Measurements from ENCODE around the gene TEX48.

TEX48 gene

DNA sequence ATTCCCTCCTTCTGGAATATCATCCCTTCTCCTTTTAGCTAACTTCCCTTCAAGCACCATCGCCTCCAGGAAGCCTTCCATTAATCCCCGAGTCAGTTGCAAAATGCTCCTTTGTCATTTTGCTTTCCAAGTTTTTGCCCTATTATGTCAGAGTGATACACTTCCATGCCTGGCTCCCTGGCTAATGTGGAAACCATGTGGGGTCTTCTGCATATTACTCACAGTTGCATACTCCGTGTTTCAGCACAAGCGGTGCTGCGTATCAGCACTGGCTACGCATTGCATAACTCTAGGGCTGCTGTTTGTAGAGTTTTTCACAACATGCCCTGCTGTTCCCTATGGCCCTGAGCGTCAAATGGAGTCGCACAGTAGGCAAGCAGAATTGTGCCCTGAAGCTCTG, 26.3 kb downstream of the TEX48 start:
- H3K9ac ChIP-seq (ENCODE audit: low read length), result no peak overlapping the region
- DNase-seq, result peak; percentile 15 to 23
- H3K27me3 ChIP-seq (ENCODE audit: insufficient read depth, low read length), result no peaks in the 10 kb centered on the region
- H4K12ac ChIP-seq (ENCODE audit: low read depth, low read length), result no peak overlapping the region
- H3K36me3 ChIP-seq (ENCODE audit: control insufficient read depth in 1 of 2, insufficient read depth in 2 of 2, low read length in 2 of 2), result no peaks in the 10 kb centered on the region
- H3K4ac ChIP-seq (ENCODE audit: low read depth, low read length), result no peak overlapping the region
- no peak overlapping the region for H2AK5ac ChIP-seq (ENCODE audit: low read length)
- no peak overlapping the region for H3K4me3 ChIP-seq (ENCODE audit: low read depth, low read length)
- no peak overlapping the region for H2BK120ac ChIP-seq (ENCODE audit: insufficient read depth, low read length, poor library complexity)
- H3K4me2 ChIP-seq (ENCODE audit: low read length), result no peak overlapping the region
- no peak overlapping the region for H3K27ac ChIP-seq (ENCODE audit: low read depth, low read length)
- no peak overlapping the region for H3K14ac ChIP-seq (ENCODE audit: low read length)
- H2BK12ac ChIP-seq (ENCODE audit: low read length), result no peak overlapping the region
- no peak overlapping the region for H3K18ac ChIP-seq (ENCODE audit: low read length)
- H3K79me2 ChIP-seq (ENCODE audit: control insufficient read depth, insufficient read depth, low read length, poor library complexity), result no peaks in the 10 kb centered on the region
- H3K23ac ChIP-seq (ENCODE audit: low read length), result no peak overlapping the region
- no peak overlapping the region for H4K91ac ChIP-seq (ENCODE audit: low read depth, low read length)
- no peak overlapping the region for H2AFZ ChIP-seq (ENCODE audit: insufficient read depth, low read length, poor library complexity)
- no peaks in the 10 kb centered on the region for H3K4me1 ChIP-seq (ENCODE audit: control insufficient read depth in 1 of 2, insufficient read depth in 2 of 2, low read length in 2 of 2)
- no peak overlapping the region for H4K8ac ChIP-seq (ENCODE audit: low read depth, low read length)
- no peak overlapping the region for H2BK5ac ChIP-seq (ENCODE audit: low read depth, low read length, poor library complexity)
- no peaks in the 10 kb centered on the region for H3K79me1 ChIP-seq (ENCODE audit: low read length)
- no peaks in the 10 kb centered on the region for H3K9me3 ChIP-seq (ENCODE audit: insufficient read depth, low read depth, low read length)
- WGBS (ENCODE audit: extremely low coverage, insufficient coverage, insufficient read length), result no CpG with 5 or more reads among the region's 8 CpGs

DNA sequence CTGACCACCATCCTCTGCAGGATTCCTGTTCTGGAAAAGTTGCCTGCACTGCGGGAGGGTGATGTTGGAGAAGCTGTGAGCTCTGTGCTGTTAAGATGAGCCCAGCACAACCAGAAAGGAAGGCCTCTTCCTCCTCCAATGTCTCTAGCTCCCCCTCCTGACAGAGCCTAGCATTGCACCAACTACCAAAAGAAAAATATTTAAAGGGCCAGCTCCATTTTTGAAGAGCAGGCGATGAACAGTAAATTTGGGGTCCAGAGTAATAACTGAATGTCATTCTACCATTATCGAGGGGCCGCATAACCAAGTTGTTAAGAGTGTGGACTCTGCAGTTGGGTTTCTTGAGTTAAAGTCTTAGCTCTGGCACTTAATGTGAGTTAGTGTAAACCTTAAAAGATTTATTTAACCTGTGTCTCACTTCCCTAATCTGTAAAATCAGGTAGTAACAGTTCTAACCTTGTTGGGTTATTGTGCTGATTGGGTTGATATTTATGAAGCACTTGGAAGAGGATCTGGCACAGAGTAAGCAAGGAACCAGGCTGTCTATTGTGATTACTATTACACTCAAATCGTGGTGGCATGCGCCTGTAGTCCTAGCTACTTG, 28.3 kb downstream of the TEX48 start:
- WGBS (ENCODE audit: extremely low coverage, insufficient coverage, insufficient read length), result no CpG with 5 or more reads among the region's 6 CpGs
- no peak overlapping the region for H3K9ac ChIP-seq (ENCODE audit: low read length)
- no peak overlapping the region for H3K4me3 ChIP-seq (ENCODE audit: low read depth, low read length)
- H3K27me3 ChIP-seq (ENCODE audit: insufficient read depth, low read length), result no peaks in the 10 kb centered on the region
- no peak overlapping the region for H3K18ac ChIP-seq (ENCODE audit: low read length)
- no peak overlapping the region for H4K12ac ChIP-seq (ENCODE audit: low read depth, low read length)
- no peak overlapping the region for H3K4me2 ChIP-seq (ENCODE audit: low read length)
- no peak overlapping the region for H3K23ac ChIP-seq (ENCODE audit: low read length)
- no peaks in the 10 kb centered on the region for H3K79me1 ChIP-seq (ENCODE audit: low read length)
- H2AFZ ChIP-seq (ENCODE audit: insufficient read depth, low read length, poor library complexity), result no peak overlapping the region
- H3K79me2 ChIP-seq (ENCODE audit: control insufficient read depth, insufficient read depth, low read length, poor library complexity), result no peaks in the 10 kb centered on the region
- H3K36me3 ChIP-seq (ENCODE audit: control insufficient read depth in 1 of 2, insufficient read depth in 2 of 2, low read length in 2 of 2), result no peaks in the 10 kb centered on the region
- H4K91ac ChIP-seq (ENCODE audit: low read depth, low read length), result no peak overlapping the region
- H3K4ac ChIP-seq (ENCODE audit: low read depth, low read length), result no peak overlapping the region
- H3K9me3 ChIP-seq (ENCODE audit: insufficient read depth, low read depth, low read length), result no peaks in the 10 kb centered on the region
- H2BK12ac ChIP-seq (ENCODE audit: low read length), result no peak overlapping the region
- H3K27ac ChIP-seq (ENCODE audit: low read depth, low read length), result no peak overlapping the region
- H4K8ac ChIP-seq (ENCODE audit: low read depth, low read length), result no peak overlapping the region
- DNase-seq, result peak; percentile 68 to 85
- no peak overlapping the region for H3K14ac ChIP-seq (ENCODE audit: low read length)
- H2BK5ac ChIP-seq (ENCODE audit: low read depth, low read length, poor library complexity), result no peak overlapping the region
- H2AK5ac ChIP-seq (ENCODE audit: low read length), result no peak overlapping the region
- H3K4me1 ChIP-seq (ENCODE audit: control insufficient read depth in 1 of 2, insufficient read depth in 2 of 2, low read length in 2 of 2), result no peaks in the 10 kb centered on the region
- no peak overlapping the region for H2BK120ac ChIP-seq (ENCODE audit: insufficient read depth, low read length, poor library complexity)

DNA sequence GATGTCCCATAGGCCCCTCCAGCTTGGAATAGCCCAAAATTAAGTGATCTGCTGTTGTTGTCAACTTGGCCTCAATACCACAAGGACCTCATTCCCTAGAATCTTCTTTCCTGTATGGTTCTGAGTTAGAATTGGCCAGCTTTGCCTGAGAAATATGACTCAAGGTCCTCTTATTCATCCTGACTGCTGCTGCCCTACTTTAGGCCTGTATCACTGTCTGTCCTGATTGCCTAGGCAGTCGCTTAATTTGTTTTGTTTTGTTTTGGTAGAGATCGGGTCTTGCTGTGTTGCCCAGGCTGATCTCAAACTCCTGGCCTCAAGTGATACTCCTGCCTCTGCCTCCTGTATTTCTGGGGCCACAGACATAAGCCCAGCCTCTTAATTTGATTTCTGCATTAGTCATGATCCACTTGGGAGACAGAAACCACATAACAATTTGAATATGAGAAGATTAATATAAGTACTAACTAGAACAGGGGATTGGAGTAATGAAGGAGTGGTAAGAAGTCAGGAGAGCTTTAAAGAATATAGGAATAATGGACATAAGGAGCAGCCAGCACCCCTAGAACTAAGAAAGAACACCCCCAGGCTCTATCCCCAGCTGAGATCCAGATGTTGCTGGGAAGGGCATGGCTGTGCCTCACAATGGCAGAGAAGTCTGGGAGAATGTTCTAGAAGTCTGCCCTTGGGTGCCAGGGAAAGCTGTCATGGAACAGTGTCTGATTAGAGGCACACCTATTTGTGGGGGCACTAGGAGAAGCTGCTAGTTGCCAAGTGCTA, 29.0 kb downstream of the TEX48 start:
- H2AFZ ChIP-seq (ENCODE audit: insufficient read depth, low read length, poor library complexity), result no peak overlapping the region
- no peaks in the 10 kb centered on the region for H3K4me1 ChIP-seq (ENCODE audit: control insufficient read depth in 1 of 2, insufficient read depth in 2 of 2, low read length in 2 of 2)
- H3K4me2 ChIP-seq (ENCODE audit: low read length), result no peak overlapping the region
- H3K36me3 ChIP-seq (ENCODE audit: control insufficient read depth in 1 of 2, insufficient read depth in 2 of 2, low read length in 2 of 2), result no peaks in the 10 kb centered on the region
- no peaks in the 10 kb centered on the region for H3K27me3 ChIP-seq (ENCODE audit: insufficient read depth, low read length)
- no peak overlapping the region for H4K8ac ChIP-seq (ENCODE audit: low read depth, low read length)
- H4K12ac ChIP-seq (ENCODE audit: low read depth, low read length), result no peak overlapping the region
- H3K4ac ChIP-seq (ENCODE audit: low read depth, low read length), result no peak overlapping the region
- no peaks in the 10 kb centered on the region for H3K9me3 ChIP-seq (ENCODE audit: insufficient read depth, low read depth, low read length)
- no peak overlapping the region for H2BK5ac ChIP-seq (ENCODE audit: low read depth, low read length, poor library complexity)
- H3K4me3 ChIP-seq (ENCODE audit: low read depth, low read length), result no peak overlapping the region
- H3K14ac ChIP-seq (ENCODE audit: low read length), result no peak overlapping the region
- no peak overlapping the region for H2BK12ac ChIP-seq (ENCODE audit: low read length)
- no peaks in the 10 kb centered on the region for H3K79me2 ChIP-seq (ENCODE audit: control insufficient read depth, insufficient read depth, low read length, poor library complexity)
- no peak overlapping the region for H2BK120ac ChIP-seq (ENCODE audit: insufficient read depth, low read length, poor library complexity)
- no peak for DNase-seq
- H4K91ac ChIP-seq (ENCODE audit: low read depth, low read length), result no peak overlapping the region
- H2AK5ac ChIP-seq (ENCODE audit: low read length), result no peak overlapping the region
- H3K18ac ChIP-seq (ENCODE audit: low read length), result no peak overlapping the region
- H3K9ac ChIP-seq (ENCODE audit: low read length), result no peak overlapping the region
- H3K79me1 ChIP-seq (ENCODE audit: low read length), result no peaks in the 10 kb centered on the region
- WGBS (ENCODE audit: extremely low coverage, insufficient coverage, insufficient read length), result no CpG with 5 or more reads among the region's 2 CpGs
- no peak overlapping the region for H3K23ac ChIP-seq (ENCODE audit: low read length)
- no peak overlapping the region for H3K27ac ChIP-seq (ENCODE audit: low read depth, low read length)

DNA sequence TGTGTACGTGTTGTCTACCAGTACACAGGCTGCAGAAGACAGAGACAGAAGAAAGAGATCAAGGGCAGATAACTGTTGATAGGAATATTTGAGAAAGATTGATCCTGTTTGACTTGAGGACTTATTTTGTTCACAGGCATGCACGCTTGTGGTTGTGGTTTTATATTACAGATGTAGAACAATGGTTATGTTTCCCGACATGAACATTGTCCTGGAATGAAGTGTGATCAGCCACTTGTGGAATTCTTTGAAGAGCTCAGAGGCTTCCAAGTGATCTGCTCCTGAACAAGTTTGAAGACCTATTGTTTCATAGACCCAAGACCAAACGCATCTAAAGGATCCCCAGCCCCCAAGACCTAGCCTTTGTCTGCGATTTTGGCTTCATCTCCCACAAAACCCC, 38.1 kb downstream of the TEX48 start:
- Histone ChIP-seq H3K9ac (ENCODE audit: low read length) (no peak overlapping the region), H4K8ac (ENCODE audit: low read depth, low read length) (no peak overlapping the region), H4K12ac (ENCODE audit: low read depth, low read length) (no peak overlapping the region), H2BK120ac (ENCODE audit: insufficient read depth, low read length, poor library complexity) (no peak overlapping the region), H2AFZ (ENCODE audit: insufficient read depth, low read length, poor library complexity) (no peak overlapping the region), H2AK5ac (ENCODE audit: low read length) (no peak overlapping the region), H3K4ac (ENCODE audit: low read depth, low read length) (no peak overlapping the region), H3K23ac (ENCODE audit: low read length) (no peak overlapping the region), H3K79me2 (ENCODE audit: control insufficient read depth, insufficient read depth, low read length, poor library complexity) (no peaks in the 10 kb centered on the region), H3K79me1 (ENCODE audit: low read length) (no peaks in the 10 kb centered on the region), H3K4me2 (ENCODE audit: low read length) (no peak overlapping the region), H2BK12ac (ENCODE audit: low read length) (no peak overlapping the region), H3K4me1 (ENCODE audit: control insufficient read depth in 1 of 2, insufficient read depth in 2 of 2, low read length in 2 of 2) (no peaks in the 10 kb centered on the region), H3K9me3 (ENCODE audit: insufficient read depth, low read depth, low read length) (no peaks in the 10 kb centered on the region), H3K36me3 (ENCODE audit: control insufficient read depth in 1 of 2, insufficient read depth in 2 of 2, low read length in 2 of 2) (peaks cover 6 to 8% of the 10 kb centered on the region in 2 experiments), H3K18ac (ENCODE audit: low read length) (no peak overlapping the region), H3K14ac (ENCODE audit: low read length) (no peak overlapping the region), H3K4me3 (ENCODE audit: low read depth, low read length) (no peak overlapping the region), H3K27me3 (ENCODE audit: insufficient read depth, low read length) (no peaks in the 10 kb centered on the region), H4K91ac (ENCODE audit: low read depth, low read length) (no peak overlapping the region), H3K27ac (ENCODE audit: low read depth, low read length) (no peak overlapping the region), H2BK5ac (ENCODE audit: low read depth, low read length, poor library complexity) (no peak overlapping the region)
- WGBS (ENCODE audit: extremely low coverage, insufficient coverage, insufficient read length), result no CpG with 5 or more reads among the region's 5 CpGs
- DNase-seq, result no peak

Data from trophoblast cell (in vitro differentiated cells and primary cell).